CD4-positive, alpha-beta T cell treated with Interleukin-2 at 100 ng/mL for 4 hours (primary cell): ENCODE measurements around the gene TTLL11.
"Not testable (repeated sequence)": the region's sequence is repeated elsewhere in the genome, so short reads cannot be mapped to it uniquely, and the experiment has no call there.

Experiments used
- DNase-seq: peaks from one replicate; pipeline ENCODE4 v3.0.0-alpha.2; 2020; ENCODE audit warnings: low spot score

The TTLL11 gene

GRCh38 chr9:121902461-121903135 lies 190.5 kb downstream of the TTLL11 start:
- no peak for DNase-seq

- no peak for DNase-seq
Observed at GRCh38 chr9:121901616-121902015, 191.5 kb downstream of the TTLL11 start.

GRCh38 chr9:121900163-121900562 lies 192.9 kb downstream of the TTLL11 start:
- no peak for DNase-seq

GRCh38 chr9:121898856-121899255 lies 194.3 kb downstream of the TTLL11 start:
- no peak for DNase-seq

- DNase-seq = no peak
Observed at GRCh38 chr9:121897140-121897539, 196.0 kb downstream of the TTLL11 start.

- no peak for DNase-seq
Observed at GRCh38 chr9:121896545-121896943, 196.6 kb downstream of the TTLL11 start.

- DNase-seq = no peak
Observed at GRCh38 chr9:121895818-121896544, 197.1 kb downstream of the TTLL11 start.

- no peak for DNase-seq
Observed at GRCh38 chr9:121895358-121895757, 197.8 kb downstream of the TTLL11 start.

GRCh38 chr9:121894380-121894779 lies 198.7 kb downstream of the TTLL11 start:
- DNase-seq = not testable (repeated sequence)

- DNase-seq = no peak
Observed at GRCh38 chr9:121893786-121894185, 199.3 kb downstream of the TTLL11 start.

- no peak for DNase-seq
Observed at GRCh38 chr9:121892706-121893105, 200.4 kb downstream of the TTLL11 start.

GRCh38 chr9:121890746-121891145 lies 202.4 kb downstream of the TTLL11 start:
- DNase-seq = no peak

GRCh38 chr9:121889990-121890563 lies 203.0 kb downstream of the TTLL11 start:
- DNase-seq = no peak

- no peak for DNase-seq
Observed at GRCh38 chr9:121888438-121888775, 204.7 kb downstream of the TTLL11 start.

- no peak for DNase-seq
Observed at GRCh38 chr9:121887553-121888437, 205.3 kb downstream of the TTLL11 start.

- DNase-seq = no peak
Observed at GRCh38 chr9:121886759-121887485, 206.2 kb downstream of the TTLL11 start.

- no peak for DNase-seq
Observed at GRCh38 chr9:121885345-121885901, 207.7 kb downstream of the TTLL11 start.

GRCh38 chr9:121884057-121884541 lies 209.0 kb downstream of the TTLL11 start:
- DNase-seq = no peak

GRCh38 chr9:121883281-121884056 lies 209.6 kb downstream of the TTLL11 start:
- DNase-seq = no peak

GRCh38 chr9:121881920-121882500 lies 211.1 kb downstream of the TTLL11 start:
- no peak for DNase-seq
